Thymus (tissue), 11 donors: ENCODE measurements around the gene GLIPR2. TPM values are rescaled to one million over a fixed set of nuclear protein-coding genes. Genes with fewer than 3 reads are reported as not detected.
A peak's percentile ranks its signal among the peaks of the same experiment; 100 is the strongest.

Experiments used
- DNase-seq, 9 donors: peaks; one replicate each; pipeline ENCODE4 v3.0.0-alpha.2; 2013; ENCODE audit warnings: low spot score in 9 of 9, low read depth in 6 of 9, missing footprints in 1 of 9
- H3K27ac ChIP-seq, 2 donors: one replicate each; pipeline ENCODE4 v1.5.1; 2013; ENCODE audit warnings: control low read depth in 1 of 2, low read depth in 1 of 2, low read length in 1 of 2, mild to moderate bottlenecking in 1 of 2, moderate library complexity in 1 of 2
- H3K27me3 ChIP-seq, 2 donors: one replicate each; pipeline ENCODE4 v1.5.1; 2013; ENCODE audit warnings: low read length in 1 of 2; ENCODE audit not compliant: control insufficient read depth in 2 of 2, insufficient read depth in 1 of 2
- H3K36me3 ChIP-seq, 2 donors: one replicate each; pipeline ENCODE4 v1.5.1; 2013; ENCODE audit warnings: low read length in 1 of 2, mild to moderate bottlenecking in 1 of 2, moderate library complexity in 1 of 2; ENCODE audit not compliant: control insufficient read depth in 2 of 2, insufficient read depth in 2 of 2
- H3K4me1 ChIP-seq, 2 donors: one replicate each; pipeline ENCODE4 v1.5.1; 2013; ENCODE audit warnings: low read length in 2 of 2; ENCODE audit not compliant: control insufficient read depth in 2 of 2, insufficient read depth in 2 of 2
- H3K4me3 ChIP-seq, 2 donors: one replicate each; pipeline ENCODE4 v1.5.1; 2013; ENCODE audit warnings: low read length in 2 of 2, control low read depth in 1 of 2, mild to moderate bottlenecking in 1 of 2
- H3K9me3 ChIP-seq, 2 donors: one replicate each; pipeline ENCODE4 v1.5.1; 2013; ENCODE audit warnings: low read length in 1 of 2, mild to moderate bottlenecking in 1 of 2; ENCODE audit not compliant: control insufficient read depth in 2 of 2, insufficient read depth in 1 of 2
- WGBS: extraction: QIAGEN DNeasy Blood & Tissue Kit; methylation state at CpG from one replicate; pipeline ENCODE4 v1.1.7; 2013; 5-methylcytosine and 5-hydroxymethylcytosine counted together
- polyA plus RNA-seq: library from polyadenylated mRNA; stranded (reverse); fragments of 200-250 nt; gene quantifications from one replicate; pipeline ENCODE4 v1.2.3, GENCODE V29; 2013
- total RNA-seq: library from RNA; stranded (reverse); fragments of 120-200 nt; gene quantifications from one replicate; pipeline ENCODE4 v1.2.4, GENCODE V29; 2013
- donor health status: healthy.

The GLIPR2 gene
- total and polyA plus RNA-seq, 2 donors, result 19.8 to 27.0 TPM

- H3K4me1 ChIP-seq, result peaks cover 43 to 73% of the 10 kb centered on the region in 2 donors
- DNase-seq, result no peak
- H3K36me3 ChIP-seq, result no peaks in the 10 kb centered on the region
- no peak overlapping the region for H3K4me3 ChIP-seq
- H3K9me3 ChIP-seq, result peaks cover 0 to 3% of the 10 kb centered on the region in 2 donors
- 99% methylated on average over 5 of the region's 5 CpGs for WGBS
- peaks cover 0 to 33% of the 10 kb centered on the region in 2 donors for H3K27me3 ChIP-seq
- no peak overlapping the region for H3K27ac ChIP-seq
Observed at GRCh38 chr9:36138901-36139300, 2.4 kb downstream of the GLIPR2 start.

- H3K27ac ChIP-seq, result peak overlapping the region in 1 of 2 donors; percentile 57
- peaks cover 0 to 8% of the 10 kb centered on the region in 2 donors for H3K9me3 ChIP-seq
- H3K27me3 ChIP-seq, result peaks cover 0 to 23% of the 10 kb centered on the region in 2 donors
- DNase-seq, result peak in 2 of 9 donors; percentile 43 to 76
- H3K4me3 ChIP-seq, result no peak overlapping the region
- H3K36me3 ChIP-seq, result no peaks in the 10 kb centered on the region
- WGBS, result 60% methylated on average over 11 of the region's 11 CpGs
- peaks cover 48 to 85% of the 10 kb centered on the region in 2 donors for H3K4me1 ChIP-seq
Observed at GRCh38 chr9:36140086-36141084, 3.9 kb downstream of the GLIPR2 start.

GRCh38 chr9:36141288-36141687 is 4.8 kb downstream of the GLIPR2 start:
- peaks cover 41 to 78% of the 10 kb centered on the region in 2 donors for H3K4me1 ChIP-seq
- DNase-seq, result no peak
- no peaks in the 10 kb centered on the region for H3K36me3 ChIP-seq
- H3K27me3 ChIP-seq, result peaks cover 0 to 15% of the 10 kb centered on the region in 2 donors
- no peak overlapping the region for H3K27ac ChIP-seq
- no peak overlapping the region for H3K4me3 ChIP-seq
- 92% methylated on average over 4 of the region's 4 CpGs for WGBS
- peaks cover 3 to 17% of the 10 kb centered on the region in 2 donors for H3K9me3 ChIP-seq

DNA sequence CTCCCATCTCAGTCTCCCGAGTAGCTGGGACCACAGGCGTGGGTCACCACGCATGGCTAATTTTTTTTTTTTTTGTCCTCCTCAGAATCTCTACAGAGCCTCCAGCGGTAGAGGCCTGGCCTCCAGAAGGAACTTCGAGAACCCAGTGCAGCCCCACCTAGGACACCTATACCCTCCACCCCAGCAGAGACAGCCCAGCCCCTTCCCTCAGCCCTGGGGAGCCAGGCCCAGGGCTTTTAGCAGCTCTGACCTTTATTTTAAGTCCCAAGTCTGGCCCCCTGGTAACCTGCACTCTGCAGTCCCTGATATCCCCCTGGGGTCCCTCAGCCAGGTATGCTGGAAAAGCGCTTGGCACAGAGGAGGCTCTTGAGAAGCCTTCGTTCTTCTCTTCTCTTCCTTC is 5.2 kb downstream of the GLIPR2 start:
- 84% methylated on average over 7 of the region's 7 CpGs for WGBS
- Histone ChIP-seq H3K4me3 (no peak overlapping the region), H3K27ac (peak overlapping the region in 1 of 2 donors; percentile 50), H3K4me1 (peaks cover 41 to 78% of the 10 kb centered on the region in 2 donors), H3K9me3 (peaks cover 4 to 17% of the 10 kb centered on the region in 2 donors), H3K36me3 (no peaks in the 10 kb centered on the region), H3K27me3 (peaks cover 0 to 15% of the 10 kb centered on the region in 2 donors)
- DNase-seq, result no peak

GRCh38 chr9:36142510-36143244 is 6.1 kb downstream of the GLIPR2 start:
- peak overlapping the region; percentile 50 to 71 for H3K27ac ChIP-seq
- DNase-seq, result peak in 1 of 9 donors; percentile 38
- H3K9me3 ChIP-seq, result peaks cover 4 to 13% of the 10 kb centered on the region in 2 donors
- WGBS, result 43% methylated on average over 12 of the region's 12 CpGs
- no peaks in the 10 kb centered on the region for H3K36me3 ChIP-seq
- H3K4me1 ChIP-seq, result peaks cover 35 to 70% of the 10 kb centered on the region in 2 donors
- H3K4me3 ChIP-seq, result no peak overlapping the region
- peaks cover 0 to 6% of the 10 kb centered on the region in 2 donors for H3K27me3 ChIP-seq

- Histone ChIP-seq H3K9me3 (peaks cover 4 to 13% of the 10 kb centered on the region in 2 donors), H3K4me1 (peaks cover 35 to 72% of the 10 kb centered on the region in 2 donors), H3K27me3 (peaks cover 0 to 3% of the 10 kb centered on the region in 2 donors), H3K4me3 (no peak overlapping the region), H3K27ac (peak overlapping the region in 1 of 2 donors; percentile 3), H3K36me3 (no peaks in the 10 kb centered on the region)
- 70% methylated on average over 13 of the region's 13 CpGs for WGBS
- peak in 1 of 9 donors; percentile 49 for DNase-seq
Observed at GRCh38 chr9:36143245-36143641, 6.7 kb downstream of the GLIPR2 start.

DNA sequence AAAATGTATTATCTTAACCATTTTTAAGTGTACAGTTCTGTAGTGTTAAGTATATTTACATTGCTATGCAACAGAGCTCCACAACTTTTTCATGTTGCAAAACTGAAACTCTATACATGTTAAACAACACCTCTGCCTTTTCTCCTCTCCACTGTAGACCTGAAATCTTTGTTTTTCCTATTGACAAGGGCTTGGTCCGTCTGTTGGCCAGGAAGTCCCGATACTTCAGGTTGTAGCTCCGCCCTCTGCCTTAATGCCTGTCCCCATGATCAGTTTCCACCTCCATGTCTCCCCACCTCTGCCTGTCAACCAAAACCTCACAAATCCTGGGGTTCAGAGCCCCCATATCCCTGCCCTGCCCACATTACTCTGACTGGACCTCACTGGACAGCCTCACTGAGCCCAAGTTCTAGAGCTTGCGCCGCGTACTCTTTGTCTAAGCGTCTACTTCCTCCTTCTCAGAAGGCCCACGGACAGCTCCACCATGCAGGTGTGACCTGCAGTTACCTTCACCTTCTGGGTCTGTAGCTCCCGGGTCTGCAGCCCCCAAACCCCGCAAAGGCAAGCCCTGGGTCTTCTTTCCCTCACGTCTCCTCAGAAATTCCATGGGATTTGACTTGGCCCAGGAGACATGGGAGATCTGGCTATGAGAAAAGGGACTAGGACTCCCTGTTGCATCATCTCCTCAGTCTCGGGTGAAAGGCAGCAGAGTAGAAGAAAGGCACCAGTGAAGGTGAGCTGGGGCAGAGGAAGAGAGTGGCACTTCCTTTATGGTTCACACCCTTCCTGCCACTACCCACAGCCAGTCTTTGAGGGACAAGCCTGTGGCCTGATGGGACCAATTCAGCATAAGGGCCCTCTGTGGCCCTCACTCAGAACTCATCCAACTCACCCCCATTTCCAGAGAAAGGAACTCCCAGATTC is 8.0 kb downstream of the GLIPR2 start:
- DNase-seq, result peak in 1 of 9 donors; percentile 16
- Histone ChIP-seq H3K4me1 (peaks cover 42 to 66% of the 10 kb centered on the region in 2 donors), H3K9me3 (peaks cover 4 to 13% of the 10 kb centered on the region in 2 donors), H3K36me3 (no peaks in the 10 kb centered on the region), H3K27ac (no peak overlapping the region), H3K27me3 (no peaks in the 10 kb centered on the region), H3K4me3 (no peak overlapping the region)
- WGBS, result 79% methylated on average over 12 of the region's 12 CpGs

GRCh38 chr9:36145970-36146369 is 9.4 kb downstream of the GLIPR2 start:
- H3K36me3 ChIP-seq, result no peaks in the 10 kb centered on the region
- WGBS, result 98% methylated on average over 4 of the region's 4 CpGs
- no peak for DNase-seq
- peaks cover 4 to 13% of the 10 kb centered on the region in 2 donors for H3K9me3 ChIP-seq
- H3K4me3 ChIP-seq, result no peak overlapping the region
- no peaks in the 10 kb centered on the region for H3K27me3 ChIP-seq
- H3K4me1 ChIP-seq, result peaks cover 35 to 62% of the 10 kb centered on the region in 2 donors
- H3K27ac ChIP-seq, result no peak overlapping the region
